SKM-1 treated with dmso at 0.1 percent for 144 hours (cell line): ENCODE measurements around the gene CAMSAP2.
A peak's percentile ranks its signal among the peaks of the same experiment; 100 is the strongest.

Experiments
- DNase-seq: peaks from one replicate; lab custom pipeline; 2025; ENCODE audit not compliant: unreplicated experiment; lab: John Stamatoyannopoulos, UW

The CAMSAP2 gene

GRCh38 chr1:200837931-200838571, 99.4 kb downstream of the CAMSAP2 start:
- peak; percentile 27 for DNase-seq

GRCh38 chr1:200838676-200839445, 100.2 kb downstream of the CAMSAP2 start:
- no peak for DNase-seq

GRCh38 chr1:200845360-200845759, 106.7 kb downstream of the CAMSAP2 start:
- DNase-seq: no peak

- DNase-seq: no peak
These were observed 107.7 kb downstream of the CAMSAP2 start for GRCh38 chr1:200846398-200846797.

- no peak for DNase-seq
These were observed 110.7 kb downstream of the CAMSAP2 start for GRCh38 chr1:200849430-200849829.

GRCh38 chr1:200850554-200850953, 111.9 kb downstream of the CAMSAP2 start:
- no peak for DNase-seq

GRCh38 chr1:200856716-200857357, 118.1 kb downstream of the CAMSAP2 start:
- no peak for DNase-seq

GRCh38 chr1:200857804-200858203, 119.1 kb downstream of the CAMSAP2 start:
- peak; percentile 61 for DNase-seq

- DNase-seq: no peak
These were observed 123.4 kb downstream of the CAMSAP2 start for GRCh38 chr1:200861937-200862647.

- no peak for DNase-seq
These were observed 124.2 kb downstream of the CAMSAP2 start for GRCh38 chr1:200862713-200863415.

- DNase-seq: no peak
These were observed 127.4 kb downstream of the CAMSAP2 start for GRCh38 chr1:200866116-200866515.

- no peak for DNase-seq
These were observed 127.8 kb downstream of the CAMSAP2 start for GRCh38 chr1:200866521-200866920.

GRCh38 chr1:200867018-200867811, 128.5 kb downstream of the CAMSAP2 start:
- no peak for DNase-seq

GRCh38 chr1:200869376-200869752, 130.7 kb downstream of the CAMSAP2 start:
- no peak for DNase-seq

GRCh38 chr1:200869753-200870391, 131.2 kb downstream of the CAMSAP2 start:
- no peak for DNase-seq

- no peak for DNase-seq
These were observed 133.9 kb downstream of the CAMSAP2 start, which contains the start of gene GPR25 for GRCh38 chr1:200872446-200873115. GPR25 (plus strand) TSS chr1:200872981; CDS start chr1:200873038, 57 bp downstream.

- no peak for DNase-seq
These were observed 134.5 kb downstream of the CAMSAP2 start for GRCh38 chr1:200873116-200873670.

GRCh38 chr1:200873671-200874397, 135.1 kb downstream of the CAMSAP2 start:
- DNase-seq: no peak
